ENCODE results near the gene PDE4A.
A peak's percentile ranks its signal among the peaks of the same experiment; 100 is the strongest.

PDE4A gene

DNA sequence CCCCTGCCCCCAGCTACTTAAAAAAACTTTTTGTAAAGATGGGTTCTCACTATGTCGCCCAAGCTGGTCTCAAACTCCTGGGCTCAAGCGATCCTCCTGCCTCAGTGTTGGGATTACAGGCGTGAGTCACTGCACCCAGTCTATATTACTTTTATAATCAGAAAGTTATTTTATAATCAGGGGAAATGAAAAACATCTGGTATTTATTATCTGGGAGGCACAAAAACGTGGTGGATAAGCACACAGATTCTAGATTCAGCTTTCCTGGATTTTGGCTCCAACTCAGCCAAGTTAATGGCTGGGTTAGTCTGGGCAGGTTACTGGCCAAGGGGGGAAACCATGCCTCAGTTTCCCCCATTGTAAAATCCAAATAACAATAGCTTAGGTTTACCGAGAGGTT, 58.1 kb downstream of the PDE4A start:
- TF ChIP-seq ZC3H10 (CRISPR knock-in tag; IDR thresholded peaks at IDR 0.05) (no peak), BACH2 (CRISPR knock-in tag; IDR thresholded peaks at IDR 0.05; ENCODE audit: borderline replicate concordance) (no peak), ZNF70 (CRISPR knock-in tag; IDR thresholded peaks at IDR 0.05) (no peak), TCF4 (CRISPR knock-in tag; IDR thresholded peaks at IDR 0.05; ENCODE audit: borderline replicate concordance) (0 out of 2 replicates have a peak, but pooled peaks have one; percentile 48), ZFP30 (CRISPR knock-in tag; IDR thresholded peaks at IDR 0.05) (no peak)
- TF ChIP-seq, protein P1, sequence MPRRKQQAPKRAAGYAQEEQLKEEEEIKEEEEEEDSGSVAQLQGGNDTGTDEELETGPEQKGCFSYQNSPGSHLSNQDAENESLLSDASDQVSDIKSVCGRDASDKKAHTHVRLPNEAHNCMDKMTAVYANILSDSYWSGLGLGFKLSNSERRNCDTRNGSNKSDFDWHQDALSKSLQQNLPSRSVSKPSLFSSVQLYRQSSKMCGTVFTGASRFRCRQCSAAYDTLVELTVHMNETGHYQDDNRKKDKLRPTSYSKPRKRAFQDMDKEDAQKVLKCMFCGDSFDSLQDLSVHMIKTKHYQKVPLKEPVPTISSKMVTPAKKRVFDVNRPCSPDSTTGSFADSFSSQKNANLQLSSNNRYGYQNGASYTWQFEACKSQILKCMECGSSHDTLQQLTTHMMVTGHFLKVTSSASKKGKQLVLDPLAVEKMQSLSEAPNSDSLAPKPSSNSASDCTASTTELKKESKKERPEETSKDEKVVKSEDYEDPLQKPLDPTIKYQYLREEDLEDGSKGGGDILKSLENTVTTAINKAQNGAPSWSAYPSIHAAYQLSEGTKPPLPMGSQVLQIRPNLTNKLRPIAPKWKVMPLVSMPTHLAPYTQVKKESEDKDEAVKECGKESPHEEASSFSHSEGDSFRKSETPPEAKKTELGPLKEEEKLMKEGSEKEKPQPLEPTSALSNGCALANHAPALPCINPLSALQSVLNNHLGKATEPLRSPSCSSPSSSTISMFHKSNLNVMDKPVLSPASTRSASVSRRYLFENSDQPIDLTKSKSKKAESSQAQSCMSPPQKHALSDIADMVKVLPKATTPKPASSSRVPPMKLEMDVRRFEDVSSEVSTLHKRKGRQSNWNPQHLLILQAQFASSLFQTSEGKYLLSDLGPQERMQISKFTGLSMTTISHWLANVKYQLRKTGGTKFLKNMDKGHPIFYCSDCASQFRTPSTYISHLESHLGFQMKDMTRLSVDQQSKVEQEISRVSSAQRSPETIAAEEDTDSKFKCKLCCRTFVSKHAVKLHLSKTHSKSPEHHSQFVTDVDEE (CRISPR knock-in tag; IDR thresholded peaks at IDR 0.05): no peak
- TF ChIP-seq, protein P2, sequence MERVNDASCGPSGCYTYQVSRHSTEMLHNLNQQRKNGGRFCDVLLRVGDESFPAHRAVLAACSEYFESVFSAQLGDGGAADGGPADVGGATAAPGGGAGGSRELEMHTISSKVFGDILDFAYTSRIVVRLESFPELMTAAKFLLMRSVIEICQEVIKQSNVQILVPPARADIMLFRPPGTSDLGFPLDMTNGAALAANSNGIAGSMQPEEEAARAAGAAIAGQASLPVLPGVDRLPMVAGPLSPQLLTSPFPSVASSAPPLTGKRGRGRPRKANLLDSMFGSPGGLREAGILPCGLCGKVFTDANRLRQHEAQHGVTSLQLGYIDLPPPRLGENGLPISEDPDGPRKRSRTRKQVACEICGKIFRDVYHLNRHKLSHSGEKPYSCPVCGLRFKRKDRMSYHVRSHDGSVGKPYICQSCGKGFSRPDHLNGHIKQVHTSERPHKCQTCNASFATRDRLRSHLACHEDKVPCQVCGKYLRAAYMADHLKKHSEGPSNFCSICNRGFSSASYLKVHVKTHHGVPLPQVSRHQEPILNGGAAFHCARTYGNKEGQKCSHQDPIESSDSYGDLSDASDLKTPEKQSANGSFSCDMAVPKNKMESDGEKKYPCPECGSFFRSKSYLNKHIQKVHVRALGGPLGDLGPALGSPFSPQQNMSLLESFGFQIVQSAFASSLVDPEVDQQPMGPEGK (CRISPR knock-in tag; IDR thresholded peaks at IDR 0.05; ENCODE audit: borderline replicate concordance): no peak
- peak; percentile 21; the same call in 2 of the 3 replicates for ATAC-seq

DNA sequence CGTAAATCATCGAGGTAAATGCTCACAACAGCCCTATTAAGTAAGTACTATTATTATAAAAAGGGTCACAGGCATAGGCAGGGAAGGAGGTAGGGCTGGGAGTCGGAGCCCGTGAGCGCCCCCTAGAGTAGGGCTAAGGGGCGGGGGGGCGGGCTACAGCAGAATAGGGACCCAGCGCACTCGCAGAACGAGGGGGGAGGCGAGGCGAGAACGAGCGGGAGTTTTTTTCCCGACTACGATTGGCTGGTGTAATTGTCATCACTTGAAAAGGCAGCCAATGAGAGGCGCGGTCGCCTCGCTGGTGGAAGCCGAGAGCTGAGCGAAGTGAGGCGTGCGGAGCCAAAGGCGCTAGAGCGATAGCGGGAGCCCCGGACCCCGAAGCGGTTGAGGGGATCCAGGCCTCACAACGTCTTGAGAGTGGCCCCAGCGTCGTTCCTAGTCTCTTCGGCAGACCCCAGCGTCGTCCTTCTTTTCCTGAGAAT, 58.6 kb downstream of the PDE4A start:
- TF ChIP-seq, protein P2 (CRISPR knock-in tag; IDR thresholded peaks at IDR 0.05; ENCODE audit: borderline replicate concordance): no peak
- TF ChIP-seq RARB (CRISPR knock-in tag; IDR thresholded peaks at IDR 0.05) (no peak), OSR1 (CRISPR knock-in tag; IDR thresholded peaks at IDR 0.05) (no peak), BACH2 (CRISPR knock-in tag; IDR thresholded peaks at IDR 0.05; ENCODE audit: borderline replicate concordance) (no peak), TOX (CRISPR knock-in tag; IDR thresholded peaks at IDR 0.05; ENCODE audit: borderline replicate concordance) (no peak), ESRRG (CRISPR knock-in tag; IDR thresholded peaks at IDR 0.05) (no peak), ISL1 (CRISPR knock-in tag; IDR thresholded peaks at IDR 0.05) (no peak), ZFP3 (CRISPR knock-in tag; IDR thresholded peaks at IDR 0.05) (no peak), SNAI2 (CRISPR knock-in tag; IDR thresholded peaks at IDR 0.05) (no peak), ARNTL (CRISPR knock-in tag; IDR thresholded peaks at IDR 0.05; ENCODE audit: borderline replicate concordance, low read depth) (no peak), ZC3H10 (CRISPR knock-in tag; IDR thresholded peaks at IDR 0.05) (no peak)
- TF ChIP-seq, protein P3, sequence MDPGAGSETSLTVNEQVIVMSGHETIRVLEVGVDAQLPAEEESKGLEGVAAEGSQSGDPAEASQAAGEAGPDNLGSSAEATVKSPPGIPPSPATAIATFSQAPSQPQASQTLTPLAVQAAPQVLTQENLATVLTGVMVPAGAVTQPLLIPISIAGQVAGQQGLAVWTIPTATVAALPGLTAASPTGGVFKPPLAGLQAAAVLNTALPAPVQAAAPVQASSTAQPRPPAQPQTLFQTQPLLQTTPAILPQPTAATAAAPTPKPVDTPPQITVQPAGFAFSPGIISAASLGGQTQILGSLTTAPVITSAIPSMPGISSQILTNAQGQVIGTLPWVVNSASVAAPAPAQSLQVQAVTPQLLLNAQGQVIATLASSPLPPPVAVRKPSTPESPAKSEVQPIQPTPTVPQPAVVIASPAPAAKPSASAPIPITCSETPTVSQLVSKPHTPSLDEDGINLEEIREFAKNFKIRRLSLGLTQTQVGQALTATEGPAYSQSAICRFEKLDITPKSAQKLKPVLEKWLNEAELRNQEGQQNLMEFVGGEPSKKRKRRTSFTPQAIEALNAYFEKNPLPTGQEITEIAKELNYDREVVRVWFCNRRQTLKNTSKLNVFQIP (CRISPR knock-in tag; IDR thresholded peaks at IDR 0.05; ENCODE audit: borderline replicate concordance, low read depth): no peak
- TF ChIP-seq, protein P4, sequence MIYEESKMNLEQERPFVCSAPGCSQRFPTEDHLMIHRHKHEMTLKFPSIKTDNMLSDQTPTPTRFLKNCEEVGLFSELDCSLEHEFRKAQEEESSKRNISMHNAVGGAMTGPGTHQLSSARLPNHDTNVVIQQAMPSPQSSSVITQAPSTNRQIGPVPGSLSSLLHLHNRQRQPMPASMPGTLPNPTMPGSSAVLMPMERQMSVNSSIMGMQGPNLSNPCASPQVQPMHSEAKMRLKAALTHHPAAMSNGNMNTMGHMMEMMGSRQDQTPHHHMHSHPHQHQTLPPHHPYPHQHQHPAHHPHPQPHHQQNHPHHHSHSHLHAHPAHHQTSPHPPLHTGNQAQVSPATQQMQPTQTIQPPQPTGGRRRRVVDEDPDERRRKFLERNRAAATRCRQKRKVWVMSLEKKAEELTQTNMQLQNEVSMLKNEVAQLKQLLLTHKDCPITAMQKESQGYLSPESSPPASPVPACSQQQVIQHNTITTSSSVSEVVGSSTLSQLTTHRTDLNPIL (CRISPR knock-in tag; IDR thresholded peaks at IDR 0.05; ENCODE audit: low read depth): no peak
- peak; percentile 91 for ATAC-seq

DNA sequence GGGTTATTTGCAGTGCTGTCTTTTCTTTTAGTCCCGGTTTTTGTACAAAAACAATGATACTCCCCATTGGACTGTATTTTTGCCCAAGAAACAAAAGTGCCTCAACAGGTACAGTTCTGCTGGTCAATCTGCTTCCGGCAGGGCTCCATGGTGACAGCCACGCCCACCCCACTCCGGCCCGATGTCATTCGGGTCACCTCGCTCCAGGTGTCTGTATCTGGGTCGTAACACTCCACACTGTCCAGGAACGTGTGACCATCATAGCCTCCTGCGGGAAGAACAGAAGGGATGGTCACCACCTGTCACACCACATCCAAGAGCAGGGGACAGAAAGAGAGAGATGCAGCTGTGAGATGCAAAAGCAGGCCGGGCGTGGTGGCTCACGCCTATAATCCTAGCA, 66.2 kb downstream of the PDE4A start:
- TF ChIP-seq ARNTL (CRISPR knock-in tag; IDR thresholded peaks at IDR 0.05; ENCODE audit: borderline replicate concordance, low read depth) (no peak), GLIS3 (CRISPR knock-in tag; IDR thresholded peaks at IDR 0.05) (no peak), ZC3H10 (CRISPR knock-in tag; IDR thresholded peaks at IDR 0.05) (no peak), ISL1 (CRISPR knock-in tag; IDR thresholded peaks at IDR 0.05) (no peak), SNAI2 (CRISPR knock-in tag; IDR thresholded peaks at IDR 0.05) (no peak), ZNF8 (CRISPR knock-in tag; IDR thresholded peaks at IDR 0.05) (no peak), CSDC2 (CRISPR knock-in tag; IDR thresholded peaks at IDR 0.05) (no peak), TCF4 (CRISPR knock-in tag; IDR thresholded peaks at IDR 0.05; ENCODE audit: borderline replicate concordance) (no peak), OSR1 (CRISPR knock-in tag; IDR thresholded peaks at IDR 0.05) (no peak), ESRRG (CRISPR knock-in tag; IDR thresholded peaks at IDR 0.05) (no peak), ZNF70 (CRISPR knock-in tag; IDR thresholded peaks at IDR 0.05) (no peak), ZFP3 (CRISPR knock-in tag; IDR thresholded peaks at IDR 0.05) (no peak), RARB (CRISPR knock-in tag; IDR thresholded peaks at IDR 0.05) (no peak), TOX (CRISPR knock-in tag; IDR thresholded peaks at IDR 0.05; ENCODE audit: borderline replicate concordance) (no peak)
- TF ChIP-seq, protein P5, sequence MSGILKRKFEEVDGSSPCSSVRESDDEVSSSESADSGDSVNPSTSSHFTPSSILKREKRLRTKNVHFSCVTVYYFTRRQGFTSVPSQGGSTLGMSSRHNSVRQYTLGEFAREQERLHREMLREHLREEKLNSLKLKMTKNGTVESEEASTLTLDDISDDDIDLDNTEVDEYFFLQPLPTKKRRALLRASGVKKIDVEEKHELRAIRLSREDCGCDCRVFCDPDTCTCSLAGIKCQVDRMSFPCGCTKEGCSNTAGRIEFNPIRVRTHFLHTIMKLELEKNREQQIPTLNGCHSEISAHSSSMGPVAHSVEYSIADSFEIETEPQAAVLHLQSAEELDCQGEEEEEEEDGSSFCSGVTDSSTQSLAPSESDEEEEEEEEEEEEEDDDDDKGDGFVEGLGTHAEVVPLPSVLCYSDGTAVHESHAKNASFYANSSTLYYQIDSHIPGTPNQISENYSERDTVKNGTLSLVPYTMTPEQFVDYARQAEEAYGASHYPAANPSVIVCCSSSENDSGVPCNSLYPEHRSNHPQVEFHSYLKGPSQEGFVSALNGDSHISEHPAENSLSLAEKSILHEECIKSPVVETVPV (CRISPR knock-in tag; IDR thresholded peaks at IDR 0.05): no peak
- TF ChIP-seq, protein P3 (CRISPR knock-in tag; IDR thresholded peaks at IDR 0.05; ENCODE audit: borderline replicate concordance, low read depth): no peak
- TF ChIP-seq, protein P2 (CRISPR knock-in tag; IDR thresholded peaks at IDR 0.05; ENCODE audit: borderline replicate concordance): no peak
- no peak for ATAC-seq
